T-helper 22 cell (primary cell): Measurements from ENCODE around the gene MAZ.

Experiments
- DNase-seq: peaks from one replicate; pipeline ENCODE4 v3.0.0-alpha.2; 2020; ENCODE audit warnings: low read depth

Gene MAZ

GRCh38 chr16:29809850-29810698 is 3.7 kb downstream of the MAZ start:
- DNase-seq: peak; percentile 37

- no peak for DNase-seq
These were observed 4.4 kb downstream of the MAZ start for GRCh38 chr16:29810699-29811169.

- DNase-seq: peak; percentile 66
These were observed 5.0 kb downstream of the MAZ start for GRCh38 chr16:29811170-29811895.

GRCh38 chr16:29811896-29812665 is 5.8 kb downstream of the MAZ start, which contains the start of gene PRRT2:
Gene PRRT2 (plus strand): TSS chr16:29812193. CDS start chr16:29813055, 862 bp downstream.
- peak; percentile 44 for DNase-seq

GRCh38 chr16:29812754-29813643 is 6.7 kb downstream of the MAZ start:
- DNase-seq: no peak

- DNase-seq: no peak
These were observed 7.6 kb downstream of the MAZ start for GRCh38 chr16:29813644-29814562.

- DNase-seq: no peak
These were observed 8.3 kb downstream of the MAZ start for GRCh38 chr16:29814592-29814991.

GRCh38 chr16:29815032-29815721 is 8.8 kb downstream of the MAZ start:
- no peak for DNase-seq

GRCh38 chr16:29815793-29816693 is 9.7 kb downstream of the MAZ start, which contains the start of gene PAGR1:
Gene PAGR1 (plus strand): TSS chr16:29816152. CDS start chr16:29816526, 374 bp downstream.
- peak; percentile 99 for DNase-seq

- peak; percentile 29 for DNase-seq
These were observed 10.5 kb downstream of the MAZ start for GRCh38 chr16:29816694-29817441.

GRCh38 chr16:29818082-29818481 is 11.8 kb downstream of the MAZ start:
- DNase-seq: no peak

- no peak for DNase-seq
These were observed 13.2 kb downstream of the MAZ start for GRCh38 chr16:29819506-29819905.

- no peak for DNase-seq
These were observed 14.0 kb downstream of the MAZ start, which contains the start of gene MVP for GRCh38 chr16:29820271-29820701. Gene MVP (plus strand): TSS chr16:29820462. CDS start chr16:29830550, 10,088 bp downstream.

GRCh38 chr16:29820730-29821642 is 14.7 kb downstream of the MAZ start:
- peak; percentile 40 for DNase-seq

GRCh38 chr16:29821643-29822115 is 15.3 kb downstream of the MAZ start:
- DNase-seq: no peak

- no peak for DNase-seq
These were observed 18.3 kb downstream of the MAZ start for GRCh38 chr16:29824589-29825144.
